GM12878 (cell line): ENCODE data around the gene DRAP1. TPM values are rescaled to one million over a fixed set of nuclear protein-coding genes. Genes with fewer than 3 reads are reported as not detected.

Experiments
- ATAC-seq: fragments of 200-7000 bp; cut with Tn5 transposase; 3 replicates; pipeline ENCODE4 v1.9.1; 2020; ENCODE audit warnings: mild to moderate bottlenecking, moderate library complexity
- BruUV-seq: library from RNA; stranded (reverse); fragments of 400-500 nt; replicated peaks from 2 replicates; lab custom pipeline; 2021; lab: Mats Ljungman, UMichigan
- CTCF ChIA-PET: fragments of 300-600 bp; sonication (Branson Sonifier 250); formaldehyde crosslinking; extraction: SDS; loops from one replicate; lab custom pipeline; 2021; ENCODE audit warnings: inconsistent platforms; lab: Yijun Ruan, JAX
- POLR2A ChIA-PET: fragments of 350-600 bp; formaldehyde crosslinking; extraction: SDS; loops from one replicate; lab custom pipeline; 2021; ENCODE audit warnings: inconsistent platforms; lab: Charles Lee
- RAD21 ChIA-PET: fragments of 300-600 bp; sonication (Branson Sonifier 250); formaldehyde crosslinking; loops from one replicate; lab custom pipeline; 2023; ENCODE audit warnings: antibody characterized with exemption; ENCODE audit not compliant: unreplicated experiment; lab: Charles Lee
- SMC1A ChIA-PET: fragments of 300-600 bp; sonication (Branson Sonifier 250); formaldehyde crosslinking; loops from one replicate; lab custom pipeline; 2023; ENCODE audit not compliant: unreplicated experiment, uncharacterized antibody; lab: Charles Lee
- DNase-seq: peaks from one replicate; pipeline ENCODE4 v3.0.0-alpha.2; 2011; ENCODE audit warnings: low read depth, low spot score
- FAIRE-seq: peaks from 3 replicates; lab custom pipeline; 2011; peaks lifted over from hg19 to GRCh38; lab: Jason Lieb, UNC
- H2AFZ ChIP-seq: 2 replicates; pipeline ENCODE4 v1.6.0; 2011; ENCODE audit warnings: low read depth, low read length, control low read depth; ENCODE audit not compliant: control insufficient read depth
- H3K27ac ChIP-seq: 2 replicates; pipeline ENCODE4 v1.5.1; 2011; ENCODE audit warnings: control low read depth; ENCODE audit not compliant: control insufficient read depth, insufficient read depth
- H3K27me3 ChIP-seq, 2 experiments: replicated peaks in 1 of 2; 2 replicates each; pipeline versions ENCODE4 v1.6.0 to v1.6.1; 2011; ENCODE audit warnings: low read length in 1 of 2; ENCODE audit not compliant: control insufficient read depth in 2 of 2, insufficient read depth in 2 of 2
- H3K36me3 ChIP-seq, 2 experiments: 2 replicates each; pipeline ENCODE4 v1.5.1; 2011; ENCODE audit warnings: low read length in 1 of 2; ENCODE audit not compliant: control insufficient read depth in 2 of 2, insufficient read depth in 2 of 2
- H3K4me1 ChIP-seq: 2 replicates; pipeline ENCODE4 v1.6.1; 2011; ENCODE audit warnings: mild to moderate bottlenecking, low read length, moderate library complexity, mixed read lengths; ENCODE audit not compliant: control insufficient read depth, insufficient read depth
- H3K4me2 ChIP-seq: 2 replicates; pipeline ENCODE4 v1.6.0; 2011; ENCODE audit warnings: control low read depth; ENCODE audit not compliant: control insufficient read depth, insufficient read depth
- H3K4me3 ChIP-seq: fragments of 200-600 bp; sonication (generic); 2 replicates; pipeline ENCODE4 v1.5.1; 2016
- H3K79me2 ChIP-seq: 2 replicates; pipeline ENCODE4 v1.6.0; 2011; ENCODE audit warnings: low read length; ENCODE audit not compliant: control insufficient read depth, insufficient read depth
- H3K9ac ChIP-seq: 2 replicates; pipeline ENCODE4 v1.8.0; 2011; ENCODE audit warnings: low read length, control low read depth, mixed read lengths; ENCODE audit not compliant: control insufficient read depth, insufficient read depth
- H3K9me3 ChIP-seq: replicated peaks from 3 replicates; pipeline ENCODE4 v1.5.1; 2011; ENCODE audit warnings: mild to moderate bottlenecking, low read length; ENCODE audit not compliant: control insufficient read depth, insufficient read depth
- H4K20me1 ChIP-seq: 2 replicates; pipeline ENCODE4 v1.6.0; 2011; ENCODE audit not compliant: control insufficient read depth, insufficient read depth
- CBX5 ChIP-seq: sonication (generic); IDR thresholded peaks from 2 replicates; pipeline ENCODE4 v1.6.1; 2016; ENCODE audit warnings: low read depth, moderate library complexity, mild to moderate bottlenecking, inconsistent platforms
- CREB1 ChIP-seq: IDR thresholded peaks from 2 replicates; pipeline ENCODE4 v1.6.1; 2012; ENCODE audit warnings: low read depth, mild to moderate bottlenecking, inconsistent platforms
- GATAD2B ChIP-seq: fragments of 450-650 bp; conservative IDR thresholded peaks from 2 replicates; pipeline ENCODE4 v1.6.1; 2017; ENCODE audit warnings: low read depth, mild to moderate bottlenecking, moderate library complexity
- RB1 ChIP-seq: fragments of 450-650 bp; formaldehyde crosslinking; IDR thresholded peaks from 2 replicates; pipeline ENCODE4 v1.6.1; 2017; ENCODE audit warnings: mild to moderate bottlenecking, borderline replicate concordance
- STAT1 ChIP-seq: fragments of 450-650 bp; conservative IDR thresholded peaks from 2 replicates; pipeline ENCODE4 v1.6.1; 2014; ENCODE audit warnings: antibody characterized with exemption, mild to moderate bottlenecking
- WGBS: methylation state at CpG from one replicate; pipeline ENCODE4 v1.1.6; 2016; ENCODE audit warnings: low lambda C conversion rate; ENCODE audit not compliant: insufficient replicate concordance, insufficient coverage; ENCODE audit errors: missing lambda C conversion rate; 5-methylcytosine and 5-hydroxymethylcytosine counted together
- in situ Hi-C: fragments of 300-500 bp; cut with MboI; formaldehyde crosslinking; loops from 9 replicates; pipeline ENCODE4 v1.14.3; 2018; ENCODE audit warnings: mixed read lengths
- intact Hi-C: fragments of 100-400 bp; cut with micrococcal nuclease; formaldehyde crosslinking; loops from one replicate; pipeline ENCODE4 v1.14.2; 2022; ENCODE audit not compliant: unreplicated experiment
- polyA plus RNA-seq, 11 experiments: library from polyadenylated mRNA; depleted of rRNA in 4 of 11; unstranded in 6 of 11; stranded (reverse) in 5 of 11; fragments of >200 nt; fragmentation: Nextera tagmentation in 4 of 11; fragmentation: Illumina TruSeq in 1 of 11; extraction: Ambion mirVana in 4 of 11; extraction: Trizol in 1 of 11; gene quantifications; 1 replicate in 1 of 11; 2 replicates in 10 of 11; pipeline versions ENCODE4 v1.2.1 to v1.2.3, GENCODE V29; 2011 to 2016; ENCODE audit warnings: inconsistent platforms in 2 of 11, missing spikeins in 2 of 11, low read depth in 1 of 11
- total RNA-seq, 4 experiments: library from RNA; depleted of rRNA in 3 of 4; stranded (reverse); fragments of >200 nt in 3 of 4; fragmentation: Illumina TruSeq in 1 of 4; extraction: Trizol in 1 of 4; gene quantifications; 2 replicates each; pipeline versions ENCODE4 v1.2.1 to v1.2.3, GENCODE V29; 2013 to 2021
- TF ChIP-seq, protein P1 (sequence below): IDR thresholded peaks from 2 replicates; pipeline ENCODE4 v1.6.1; 2012; ENCODE audit warnings: low read depth, low read length, improper control_type of control experiment
- TF ChIP-seq, protein P2 (sequence below): fragments of 450-650 bp; IDR thresholded peaks from 2 replicates; pipeline ENCODE4 v1.6.1; 2018; ENCODE audit warnings: mild to moderate bottlenecking, low read depth, moderate library complexity; ENCODE audit not compliant: partially characterized antibody

Gene DRAP1
- total and polyA plus RNA-seq, 10 of the 15 experiments (the other 5 are each of a cell fraction or from before 2014, with no cell fraction given): 9.4 to 163 (median 114) TPM

DNA sequence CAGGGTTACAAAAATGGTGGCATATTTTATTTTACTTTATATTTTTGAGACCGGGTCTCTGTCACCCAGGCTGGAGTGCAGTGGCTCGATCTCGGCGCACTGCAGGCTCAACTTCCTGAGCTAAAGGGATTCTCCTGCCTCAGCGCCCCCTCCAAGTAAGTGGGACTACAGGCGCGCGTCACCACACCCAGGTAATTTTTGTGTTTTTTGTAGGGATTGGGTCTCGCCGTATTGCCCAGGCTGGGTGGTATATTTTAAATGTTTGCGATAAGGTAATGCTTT is 18.4 kb upstream of the DRAP1 start:
- in situ Hi-C loops (no loop called here), intact Hi-C loops (no loop called here)
- SMC1A ChIA-PET: interaction anchor here (0.7 to 5.6 kb wide), 5 partner anchors 12 to 90 kb away, joined by 3 to 47 read pairs (median 3); partner anchors contain the start of genes CCDC85B and FIBP
- H3K79me2 ChIP-seq: peaks cover 9% of the 10 kb centered on the region
- ATAC-seq (no peak), DNase-seq (no peak), FAIRE-seq (no peak)
- H3K27me3 ChIP-seq: no peaks in the 10 kb centered on the region; a peak in 1 of 4 replicates
- POLR2A ChIA-PET: interaction anchor here (0.6 to 4.9 kb wide), 6 partner anchors 9 to 227 kb away, joined by 3 to 67 read pairs (median 6); partner anchors contain the start of genes CCDC85B and FIBP
- H3K27ac ChIP-seq: no peak overlapping the region
- TF ChIP-seq CBX5 (no peak), CREB1 (no peak), GATAD2B (no peak), STAT1 (no peak), RB1 (no peak)
- TF ChIP-seq, protein P1, sequence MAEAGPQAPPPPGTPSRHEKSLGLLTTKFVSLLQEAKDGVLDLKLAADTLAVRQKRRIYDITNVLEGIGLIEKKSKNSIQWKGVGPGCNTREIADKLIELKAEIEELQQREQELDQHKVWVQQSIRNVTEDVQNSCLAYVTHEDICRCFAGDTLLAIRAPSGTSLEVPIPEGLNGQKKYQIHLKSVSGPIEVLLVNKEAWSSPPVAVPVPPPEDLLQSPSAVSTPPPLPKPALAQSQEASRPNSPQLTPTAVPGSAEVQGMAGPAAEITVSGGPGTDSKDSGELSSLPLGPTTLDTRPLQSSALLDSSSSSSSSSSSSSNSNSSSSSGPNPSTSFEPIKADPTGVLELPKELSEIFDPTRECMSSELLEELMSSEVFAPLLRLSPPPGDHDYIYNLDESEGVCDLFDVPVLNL: no peak
- TF ChIP-seq, protein P2, sequence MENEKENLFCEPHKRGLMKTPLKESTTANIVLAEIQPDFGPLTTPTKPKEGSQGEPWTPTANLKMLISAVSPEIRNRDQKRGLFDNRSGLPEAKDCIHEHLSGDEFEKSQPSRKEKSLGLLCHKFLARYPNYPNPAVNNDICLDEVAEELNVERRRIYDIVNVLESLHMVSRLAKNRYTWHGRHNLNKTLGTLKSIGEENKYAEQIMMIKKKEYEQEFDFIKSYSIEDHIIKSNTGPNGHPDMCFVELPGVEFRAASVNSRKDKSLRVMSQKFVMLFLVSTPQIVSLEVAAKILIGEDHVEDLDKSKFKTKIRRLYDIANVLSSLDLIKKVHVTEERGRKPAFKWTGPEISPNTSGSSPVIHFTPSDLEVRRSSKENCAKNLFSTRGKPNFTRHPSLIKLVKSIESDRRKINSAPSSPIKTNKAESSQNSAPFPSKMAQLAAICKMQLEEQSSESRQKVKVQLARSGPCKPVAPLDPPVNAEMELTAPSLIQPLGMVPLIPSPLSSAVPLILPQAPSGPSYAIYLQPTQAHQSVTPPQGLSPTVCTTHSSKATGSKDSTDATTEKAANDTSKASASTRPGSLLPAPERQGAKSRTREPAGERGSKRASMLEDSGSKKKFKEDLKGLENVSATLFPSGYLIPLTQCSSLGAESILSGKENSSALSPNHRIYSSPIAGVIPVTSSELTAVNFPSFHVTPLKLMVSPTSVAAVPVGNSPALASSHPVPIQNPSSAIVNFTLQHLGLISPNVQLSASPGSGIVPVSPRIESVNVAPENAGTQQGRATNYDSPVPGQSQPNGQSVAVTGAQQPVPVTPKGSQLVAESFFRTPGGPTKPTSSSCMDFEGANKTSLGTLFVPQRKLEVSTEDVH: no peak
- TF ChIP-seq, all 136 proteins: peak for 0
- Histone ChIP-seq H3K9me3 (no peaks in the 10 kb centered on the region), H3K4me3 (no peak overlapping the region), H2AFZ (no peak overlapping the region), H3K4me2 (peak overlapping the region; percentile 86), H3K9ac (no peak overlapping the region), H3K36me3 (no peaks in the 10 kb centered on the region), H4K20me1 (no peaks in the 10 kb centered on the region), H3K4me1 (0 out of 2 replicates have a peak, but pooled peaks cover 6% of the 10 kb centered on the region)
- RAD21 ChIA-PET: interaction anchor here (0.5 to 2.6 kb wide), 4 partner anchors 10 to 200 kb away, joined by 4 to 23 read pairs (median 5); partner anchors contain the start of genes CCDC85B and MUS81
- CTCF ChIA-PET: interaction anchor here (1.1 to 6.5 kb wide), 5 partner anchors 11 to 87 kb away, joined by 3 to 67 read pairs (median 4); partner anchors contain the start of genes CCDC85B and FIBP
- WGBS: 90% methylated on average over 11 of the region's 11 CpGs
- BruUV-seq: no TSS peak
